RWPE2 (cell line): Measurements from ENCODE around the gene CACFD1.

Source experiments
- ATAC-seq: fragments of 200-7000 bp; cut with Tn5 transposase; 3 replicates; pipeline ENCODE4 v1.9.1; 2021; ENCODE audit warnings: low read depth
- DNase-seq: peaks from one replicate; pipeline ENCODE4 v3.0.0-alpha.2; 2020; ENCODE audit warnings: low spot score
- H3K27ac ChIP-seq: fragments of 450-650 bp; 2 replicates; pipeline ENCODE4 v1.5.1; 2017; ENCODE audit warnings: mild to moderate bottlenecking; ENCODE audit not compliant: poor library complexity, severe bottlenecking
- H3K27me3 ChIP-seq: fragments of 250-450 bp; sonication (Bioruptor Pico); 2 replicates; pipeline ENCODE4 v1.5.1; 2021; ENCODE audit warnings: mild to moderate bottlenecking, moderate library complexity; ENCODE audit not compliant: insufficient read depth, poor library complexity, severe bottlenecking
- H3K36me3 ChIP-seq: fragments of 250-450 bp; sonication (Bioruptor Pico); 2 replicates; pipeline ENCODE4 v1.5.1; 2020; ENCODE audit warnings: low read depth, mild to moderate bottlenecking, moderate library complexity
- H3K4me1 ChIP-seq: fragments of 250-450 bp; sonication (Bioruptor Pico); 2 replicates; pipeline ENCODE4 v1.5.1; 2021; ENCODE audit warnings: mild to moderate bottlenecking, moderate library complexity; ENCODE audit not compliant: insufficient read depth, poor library complexity, severe bottlenecking
- H3K4me3 ChIP-seq: fragments of 250-450 bp; sonication (Bioruptor Pico); 2 replicates; pipeline ENCODE4 v1.5.1; 2021; ENCODE audit warnings: mild to moderate bottlenecking, moderate library complexity; ENCODE audit not compliant: severe bottlenecking
- H3K9me3 ChIP-seq: fragments of 250-450 bp; sonication (Bioruptor Pico); 2 replicates; pipeline ENCODE4 v1.5.1; 2021; ENCODE audit warnings: mild to moderate bottlenecking, moderate library complexity; ENCODE audit not compliant: severe bottlenecking
- CTCF ChIP-seq: fragments of 450-650 bp; IDR thresholded peaks from one replicate; pipeline ENCODE4 v1.5.1; 2017; ENCODE audit warnings: mild to moderate bottlenecking, moderate library complexity; ENCODE audit not compliant: poor library complexity, severe bottlenecking

CACFD1 gene

GRCh38 chr9:133471551-133472276 lies 11.9 kb downstream of the CACFD1 start:
- no peaks in the 10 kb centered on the region for H3K9me3 ChIP-seq
- DNase-seq (peak; percentile 54), ATAC-seq (no peak)
- TF ChIP-seq CTCF = no peak
- H3K36me3 ChIP-seq = peaks cover 13% of the 10 kb centered on the region
- H3K27me3 ChIP-seq = no peaks in the 10 kb centered on the region
- no peak overlapping the region for H3K4me3 ChIP-seq
- no peak overlapping the region for H3K27ac ChIP-seq
- H3K4me1 ChIP-seq = no peaks in the 10 kb centered on the region

DNA sequence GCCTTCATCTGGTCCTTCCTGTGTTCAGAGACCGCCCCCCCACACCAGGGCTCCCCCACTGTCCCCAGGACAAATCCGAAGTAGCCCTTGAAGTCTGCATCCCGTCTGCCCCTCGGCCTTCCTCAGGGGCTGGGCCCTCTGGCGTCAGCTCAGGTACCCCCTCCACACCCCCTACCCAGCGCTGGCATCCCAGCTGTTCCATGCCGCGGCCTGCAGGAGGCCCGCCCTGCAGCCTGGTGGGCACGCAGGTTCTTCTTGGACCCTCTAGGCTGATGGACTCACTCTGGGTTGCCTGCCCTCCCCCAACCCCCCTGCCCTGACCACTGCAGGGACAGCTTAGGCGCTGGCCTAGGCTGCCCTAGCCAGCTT lies 12.5 kb downstream of the CACFD1 start:
- Histone ChIP-seq H3K36me3 (peaks cover 18% of the 10 kb centered on the region), H3K9me3 (no peaks in the 10 kb centered on the region), H3K27ac (no peak overlapping the region), H3K4me1 (no peaks in the 10 kb centered on the region), H3K27me3 (no peaks in the 10 kb centered on the region), H3K4me3 (no peak overlapping the region)
- ATAC-seq = no peak
- TF ChIP-seq CTCF = no peak
- peak; percentile 56 for DNase-seq

GRCh38 chr9:133472753-133473378 lies 13.1 kb downstream of the CACFD1 start:
- Histone ChIP-seq H3K9me3 (no peaks in the 10 kb centered on the region), H3K4me3 (no peak overlapping the region), H3K4me1 (no peaks in the 10 kb centered on the region), H3K27me3 (no peaks in the 10 kb centered on the region), H3K36me3 (peaks cover 25% of the 10 kb centered on the region), H3K27ac (no peak overlapping the region)
- ATAC-seq (no peak), DNase-seq (no peak)
- TF ChIP-seq CTCF = no peak

DNA sequence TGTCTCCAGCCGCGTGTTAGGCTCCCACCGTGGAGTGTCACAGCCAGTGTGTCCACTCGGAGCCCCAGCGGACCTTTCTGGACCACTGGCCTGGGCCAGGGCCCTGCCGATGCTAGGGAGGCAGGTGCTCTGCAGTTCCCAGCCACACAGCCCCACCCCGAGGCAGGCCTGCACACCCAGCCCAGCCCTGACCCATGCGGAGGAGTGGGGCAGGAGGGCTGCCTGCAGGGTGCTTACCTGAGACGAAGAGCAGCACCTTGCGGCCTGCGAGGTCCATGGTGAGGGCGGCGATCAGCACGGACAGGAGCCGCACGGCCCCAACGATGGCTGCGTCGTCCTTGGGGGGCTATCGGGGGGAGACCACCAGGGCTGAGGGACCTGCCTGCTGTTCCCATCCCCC lies 14.0 kb downstream of the CACFD1 start:
- TF ChIP-seq CTCF = no peak
- peaks cover 27% of the 10 kb centered on the region for H3K36me3 ChIP-seq
- no peaks in the 10 kb centered on the region for H3K4me1 ChIP-seq
- H3K27ac ChIP-seq = no peak overlapping the region
- H3K4me3 ChIP-seq = no peak overlapping the region
- H3K9me3 ChIP-seq = no peaks in the 10 kb centered on the region
- no peak for DNase-seq
- H3K27me3 ChIP-seq = no peaks in the 10 kb centered on the region
- no peak for ATAC-seq

DNA sequence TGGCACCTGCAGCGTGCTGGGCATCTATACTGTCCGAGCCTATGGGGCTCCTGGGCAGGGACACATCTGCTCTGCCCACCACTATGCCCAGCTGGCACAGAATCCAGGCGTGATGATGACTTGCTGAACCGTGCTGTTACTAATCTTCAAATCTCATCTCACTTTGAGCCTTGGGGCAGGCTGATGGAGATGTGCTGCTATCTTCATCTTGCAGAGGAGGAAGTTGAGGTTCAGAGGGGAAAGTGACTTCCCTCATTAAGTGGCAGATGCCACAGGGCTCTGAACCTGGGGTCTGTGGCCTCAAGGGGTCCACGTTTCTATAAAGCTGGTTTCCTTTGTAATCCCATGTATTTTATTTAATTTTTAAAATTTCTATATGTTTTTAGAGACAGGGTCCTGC lies 14.4 kb downstream of the CACFD1 start:
- TF ChIP-seq CTCF = no peak

More for the DNA sequence above, 14.4 kb downstream of the CACFD1 start:
- H3K36me3 ChIP-seq = peaks cover 27% of the 10 kb centered on the region
- no peaks in the 10 kb centered on the region for H3K27me3 ChIP-seq
- H3K27ac ChIP-seq = no peak overlapping the region
- H3K9me3 ChIP-seq = no peaks in the 10 kb centered on the region
- DNase-seq = no peak
- ATAC-seq = no peak
- H3K4me1 ChIP-seq = no peaks in the 10 kb centered on the region
- no peak overlapping the region for H3K4me3 ChIP-seq
